K562 treated with DMSO at 1 percent for 4 hours (cell line): ENCODE measurements around the gene DEAF1. TPM values are rescaled to one million over a fixed set of nuclear protein-coding genes. Genes with fewer than 3 reads are reported as not detected.

Experiments used
- total RNA-seq: library from RNA; unstranded; fragments of 300-600 nt; gene quantifications from 2 replicates; pipeline ENCODE4 v1.2.3, GENCODE V29; 2022; ENCODE audit not compliant: insufficient read depth

Gene DEAF1, protein sequence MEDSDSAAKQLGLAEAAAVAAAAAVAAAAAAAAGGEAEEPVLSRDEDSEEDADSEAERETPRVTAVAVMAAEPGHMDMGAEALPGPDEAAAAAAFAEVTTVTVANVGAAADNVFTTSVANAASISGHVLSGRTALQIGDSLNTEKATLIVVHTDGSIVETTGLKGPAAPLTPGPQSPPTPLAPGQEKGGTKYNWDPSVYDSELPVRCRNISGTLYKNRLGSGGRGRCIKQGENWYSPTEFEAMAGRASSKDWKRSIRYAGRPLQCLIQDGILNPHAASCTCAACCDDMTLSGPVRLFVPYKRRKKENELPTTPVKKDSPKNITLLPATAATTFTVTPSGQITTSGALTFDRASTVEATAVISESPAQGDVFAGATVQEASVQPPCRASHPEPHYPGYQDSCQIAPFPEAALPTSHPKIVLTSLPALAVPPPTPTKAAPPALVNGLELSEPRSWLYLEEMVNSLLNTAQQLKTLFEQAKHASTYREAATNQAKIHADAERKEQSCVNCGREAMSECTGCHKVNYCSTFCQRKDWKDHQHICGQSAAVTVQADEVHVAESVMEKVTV
- 59.9 TPM in 2 replicates for total RNA-seq

DNA sequence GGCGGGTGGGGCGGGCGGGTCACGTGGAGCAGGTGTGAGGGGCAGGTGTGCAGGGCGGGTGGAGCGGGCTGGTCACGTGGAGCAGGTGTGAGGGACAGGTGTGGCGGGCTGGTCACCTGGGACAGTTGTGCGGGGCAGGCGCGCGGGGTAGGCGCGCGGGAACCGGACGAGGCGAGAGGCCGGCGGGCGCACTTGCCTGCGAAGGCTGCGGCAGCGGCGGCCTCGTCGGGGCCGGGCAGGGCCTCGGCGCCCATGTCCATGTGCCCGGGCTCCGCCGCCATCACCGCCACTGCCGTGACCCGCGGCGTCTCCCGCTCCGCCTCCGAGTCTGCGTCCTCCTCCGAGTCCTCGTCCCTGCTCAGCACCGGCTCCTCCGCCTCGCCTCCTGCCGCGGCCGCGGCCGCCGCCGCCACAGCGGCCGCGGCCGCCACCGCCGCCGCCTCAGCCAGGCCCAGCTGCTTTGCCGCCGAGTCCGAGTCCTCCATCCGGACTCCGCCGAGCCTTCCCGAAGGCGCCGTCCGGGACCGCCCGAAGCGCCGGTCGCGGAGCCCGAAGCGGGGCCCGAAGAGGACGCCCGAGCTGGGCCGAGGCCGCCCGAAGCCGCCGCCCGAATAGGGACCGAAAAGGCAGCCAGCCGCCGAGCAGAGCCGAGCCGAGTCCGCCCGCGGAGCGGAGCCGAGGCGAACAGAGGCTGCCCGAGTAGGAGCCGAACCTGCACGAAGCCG lies at the start of gene DEAF1:
Gene DEAF1, minus strand, starts transcription at position 660 of the 725 bp plus-strand sequence. Its CDS starts 175 bp downstream, at position 485.

DNA sequence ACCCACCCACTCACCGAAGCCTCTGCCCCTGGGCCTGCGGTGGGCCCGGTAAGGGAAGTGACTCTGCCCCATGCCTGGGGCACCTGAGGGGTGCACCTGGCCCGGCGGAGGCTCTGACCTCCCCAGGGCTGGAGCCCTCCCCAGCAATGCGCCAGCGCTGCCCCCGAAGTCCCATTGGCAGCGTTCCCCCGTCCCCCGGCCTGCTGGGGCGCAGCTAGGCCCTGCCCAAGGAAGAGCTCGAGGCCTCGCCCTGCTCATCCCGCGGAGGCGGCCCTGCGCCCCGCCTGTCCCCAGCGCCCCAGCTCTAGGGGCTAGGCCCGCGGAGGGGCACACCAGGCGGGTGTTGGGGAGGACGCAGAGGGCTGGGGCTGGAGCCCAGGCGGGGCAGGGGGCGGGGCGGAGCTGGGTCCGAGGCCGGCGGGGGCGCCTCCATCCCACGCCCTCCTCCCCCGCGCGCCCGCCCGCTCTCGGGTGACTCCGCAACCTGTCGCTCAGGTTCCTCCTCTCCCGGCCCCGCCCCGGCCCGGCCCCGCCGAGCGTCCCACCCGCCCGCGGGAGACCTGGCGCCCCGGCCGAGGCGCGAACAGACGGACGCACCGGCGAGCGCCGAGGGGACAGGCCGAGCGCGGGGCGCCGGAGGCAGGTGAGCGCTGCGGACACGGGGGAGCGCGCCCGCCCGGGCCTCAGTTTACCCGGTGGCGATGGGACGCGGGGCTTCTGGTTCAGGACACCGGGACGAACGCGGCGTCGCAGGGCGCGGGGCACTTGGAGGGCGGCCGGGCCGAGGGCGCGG lies 10.8 kb upstream of the DEAF1 start, which contains the start of gene EPS8L2:
Gene EPS8L2, plus strand, starts transcription at position 586 of the 793 bp plus-strand sequence. CDS start 3,177 bp downstream, outside the sequence.

DNA sequence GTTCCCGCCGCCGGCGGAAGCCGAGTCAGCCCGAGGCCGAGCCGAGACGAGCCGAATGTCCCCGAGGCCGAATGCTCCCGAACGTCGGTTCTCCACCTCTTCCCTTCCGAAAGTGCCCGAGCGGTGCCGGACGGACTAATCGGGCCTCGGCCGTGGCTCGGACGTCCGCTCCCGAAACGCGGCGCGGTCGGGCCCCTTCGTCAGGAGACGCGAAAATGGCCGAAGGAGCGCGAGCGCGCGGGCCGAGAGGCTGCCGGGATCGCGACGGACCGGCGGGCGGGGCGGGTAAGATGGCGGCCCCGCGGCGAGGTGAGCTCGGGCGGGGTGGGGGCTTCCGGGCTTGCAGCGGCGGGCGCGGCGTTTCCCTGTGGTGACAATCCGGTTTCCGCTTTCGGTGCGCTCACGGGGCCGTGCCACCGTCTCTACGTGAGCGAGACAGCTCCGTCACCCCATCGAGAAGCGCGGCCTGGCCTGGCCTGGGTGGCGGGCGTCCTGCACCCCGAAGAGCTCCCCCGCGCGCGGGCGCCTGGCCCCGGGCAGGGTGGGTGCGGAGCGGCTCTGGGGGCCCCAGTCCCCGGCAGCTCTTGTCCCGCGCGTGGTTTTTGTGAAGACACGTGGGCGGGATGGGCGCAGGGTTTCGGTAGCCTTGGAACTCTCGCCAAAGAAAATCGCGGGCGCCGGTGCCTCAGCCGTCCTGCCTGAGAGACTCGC lies 671 bp upstream of the DEAF1 start, which contains the start of gene TMEM80:
Gene TMEM80, plus strand, starts transcription at position 279 of the 711 bp plus-strand sequence. Its CDS starts 12 bp downstream, at position 291.

DNA sequence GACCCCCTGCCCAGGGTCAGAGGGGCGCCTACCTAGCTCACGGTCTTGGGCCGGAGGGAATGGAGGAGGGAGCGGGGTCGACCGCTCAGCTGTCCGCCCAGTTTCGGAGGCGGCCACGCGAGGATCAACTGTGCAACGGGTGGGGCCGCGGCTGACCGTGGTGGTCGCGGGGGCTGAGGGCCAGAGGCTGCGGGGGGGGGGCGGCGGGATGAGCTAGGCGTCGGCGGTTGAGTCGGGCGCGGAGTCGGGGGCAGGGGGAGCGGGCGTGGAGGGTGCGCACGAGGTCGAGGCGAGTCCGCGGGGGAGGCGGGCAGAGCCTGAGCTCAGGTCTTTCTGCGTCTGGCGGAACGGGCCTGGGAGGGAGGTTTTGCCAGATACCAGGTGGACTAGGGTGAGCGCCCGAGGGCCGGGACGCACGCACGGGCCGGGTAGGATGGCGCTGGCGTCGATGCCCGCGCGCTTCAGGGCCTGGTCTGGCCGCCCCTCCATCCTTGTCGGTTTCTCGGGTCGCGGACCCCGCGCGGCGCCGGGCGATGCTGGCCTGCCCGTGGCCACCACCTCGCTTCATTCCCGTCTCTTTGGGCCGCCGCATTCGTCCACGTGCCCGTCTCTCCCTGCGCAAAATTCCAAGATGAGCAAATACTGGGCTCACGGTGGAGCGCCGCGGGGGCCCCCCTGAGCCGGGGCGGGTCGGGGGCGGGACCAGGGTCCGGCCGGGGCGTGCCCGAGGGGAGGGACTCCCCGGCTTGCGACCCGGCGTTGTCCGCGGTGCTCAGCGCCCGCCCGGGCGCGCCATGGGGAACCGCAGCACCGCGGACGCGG lies 58.3 kb downstream of the DEAF1 start, which contains the start of gene DRD4:
Gene DRD4, plus strand, starts transcription at position 759 of the 822 bp plus-strand sequence. Its CDS starts 36 bp downstream, at position 795.

DNA sequence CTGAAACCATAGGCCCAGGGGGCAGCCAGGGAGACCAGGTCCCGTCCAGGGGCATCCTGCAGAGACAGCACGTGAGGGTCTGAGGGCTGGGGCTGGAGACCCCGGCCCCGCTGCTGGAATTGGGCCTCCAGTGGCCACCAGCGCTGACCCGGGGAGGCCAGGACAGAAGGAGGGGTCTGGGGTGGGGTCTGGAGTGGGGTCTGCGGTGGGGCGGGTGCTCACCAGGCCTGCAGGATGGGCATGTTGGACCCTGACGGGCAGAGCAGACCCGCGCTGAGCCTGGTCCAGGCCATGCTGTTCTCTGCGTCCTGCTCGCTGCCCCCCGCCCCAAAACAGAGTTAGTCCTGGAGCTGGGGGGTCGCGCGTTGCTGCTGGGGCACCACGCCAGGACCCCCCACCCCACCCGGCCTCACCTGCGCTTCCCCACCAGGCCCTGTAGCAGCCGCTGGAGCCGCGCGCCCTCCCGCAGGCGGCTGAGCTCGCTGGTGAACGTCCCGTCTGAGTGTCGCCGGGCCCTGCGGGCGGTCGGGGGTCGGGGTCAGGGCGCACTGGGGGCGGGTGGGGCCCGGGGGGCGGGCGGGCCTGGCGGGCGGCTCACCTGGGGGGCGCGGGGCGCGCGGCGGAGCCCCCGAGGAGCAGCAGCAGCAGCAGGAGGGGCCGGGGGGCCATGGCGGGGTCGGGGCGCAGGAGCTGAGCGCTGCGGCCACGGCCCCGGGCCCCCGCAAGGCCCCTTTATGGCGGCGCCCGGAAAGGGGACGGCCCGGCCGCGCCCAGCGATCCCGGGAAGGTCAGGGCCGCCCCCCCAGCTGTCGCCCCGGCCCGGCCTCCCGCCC lies 68.3 kb downstream of the DEAF1 start, which contains the start of gene SCT:
Gene SCT, minus strand, starts transcription at position 707 of the 833 bp plus-strand sequence. Its CDS starts 38 bp downstream, at position 669.

DNA sequence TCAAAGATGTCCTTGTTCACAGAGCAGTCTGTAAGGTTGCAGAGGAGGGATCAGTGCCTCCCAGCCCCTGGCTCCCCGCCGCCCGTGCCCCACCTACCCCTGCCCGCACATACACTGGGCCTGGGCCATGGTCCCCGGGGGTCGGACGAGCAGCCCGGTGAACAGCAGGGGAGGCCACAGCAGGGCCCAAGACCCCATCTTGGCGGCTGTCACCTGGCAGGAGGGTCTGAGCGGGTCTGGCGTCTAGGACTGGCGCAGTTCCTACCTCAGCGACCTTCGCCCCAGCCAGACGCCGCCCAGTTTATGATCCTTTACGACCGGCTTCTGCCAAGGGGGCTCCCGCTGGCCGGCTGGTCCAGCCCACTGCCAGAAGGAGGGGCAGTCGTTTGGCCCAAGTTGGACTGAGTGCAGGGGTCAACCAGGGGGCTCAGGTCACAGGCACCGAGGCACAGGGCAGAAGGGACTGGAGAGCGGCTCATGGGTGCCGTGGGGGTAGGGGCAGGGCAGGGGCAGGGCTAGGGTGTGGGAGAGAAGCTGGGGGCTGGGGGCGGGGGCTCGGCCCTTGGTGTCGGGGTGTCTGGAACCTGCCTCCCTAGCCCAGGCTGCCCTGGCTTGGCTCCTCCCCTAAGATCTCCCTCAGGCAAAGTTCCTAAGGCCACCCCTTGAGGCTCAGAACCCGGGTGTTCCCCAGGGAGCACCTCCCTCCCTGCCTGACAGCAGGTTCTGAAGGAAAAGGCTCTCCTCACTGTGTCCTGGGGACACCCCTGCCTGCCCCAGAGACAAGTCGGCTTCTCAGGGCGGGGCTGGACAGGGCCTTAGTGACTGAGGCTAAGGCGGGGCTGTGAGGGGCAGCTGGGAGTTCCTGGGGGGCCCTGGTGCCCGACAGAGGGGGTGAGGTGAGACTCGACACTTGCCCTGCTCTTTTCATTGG lies 70.1 kb downstream of the DEAF1 start, which contains the start of gene CDHR5:
Gene CDHR5, minus strand, starts transcription at position 251 of the 931 bp plus-strand sequence. Its CDS starts 53 bp downstream, at position 198.

DNA sequence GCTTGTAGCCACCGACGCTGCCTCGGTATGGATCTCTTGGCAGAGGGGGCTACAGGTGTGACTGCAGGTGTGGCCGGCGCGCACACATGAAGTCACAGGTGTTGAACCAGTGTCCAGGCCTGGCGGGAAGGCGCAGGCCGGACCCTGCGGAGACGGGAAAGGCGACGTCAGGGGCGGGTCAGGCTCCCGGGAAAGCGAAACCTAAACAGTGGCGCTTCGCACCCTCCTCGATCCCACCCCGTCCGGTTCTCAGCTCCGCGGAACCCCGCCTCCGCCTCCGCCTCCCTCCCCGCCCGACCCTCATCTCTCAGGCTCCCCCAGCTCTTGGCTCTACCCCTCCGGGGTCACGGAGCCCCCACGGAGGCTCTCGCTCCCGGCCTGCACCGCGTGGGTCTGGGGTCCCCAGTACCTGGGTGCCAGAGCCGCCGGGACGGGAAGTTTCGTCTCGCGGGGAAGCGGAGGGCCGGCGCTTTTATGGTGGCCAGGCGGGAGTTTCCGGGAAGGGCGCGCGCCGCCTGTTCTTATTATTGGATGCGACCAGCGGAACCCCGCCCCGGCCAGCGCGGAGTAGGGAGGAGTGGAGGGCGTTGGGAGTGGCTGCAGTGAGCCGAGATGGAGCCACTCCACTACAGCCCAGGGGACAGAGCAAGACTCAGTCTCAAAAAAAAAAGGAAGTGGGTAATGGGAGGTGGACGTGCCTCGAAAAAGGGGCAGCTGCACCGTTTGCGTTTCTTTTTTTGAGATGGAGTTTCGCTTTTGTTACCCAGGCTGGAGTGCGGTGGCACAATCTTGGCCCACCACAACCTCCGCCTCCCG lies 79.3 kb downstream of the DEAF1 start, which contains the start of gene IRF7:
Gene IRF7, minus strand, starts transcription at position 447 of the 816 bp plus-strand sequence. CDS start 586 bp downstream, outside the sequence.

Other genes starting within 250 kb of the DEAF1 start
- gene PTDSS2, start 244.9 kb downstream of the DEAF1 start, total RNA-seq = 45.6 and 53.9 TPM in 2 replicates
- gene RNH1, start 188.0 kb downstream of the DEAF1 start, total RNA-seq = 227 and 244 TPM in 2 replicates
- 34.8 and 44.7 TPM in 2 replicates for gene HRAS, start 159.6 kb downstream of the DEAF1 start, total RNA-seq
- gene LRRC56, start 157.7 kb downstream of the DEAF1 start, total RNA-seq = 2.4 and 3.2 TPM in 2 replicates
- 4.5 and 5.5 TPM in 2 replicates for gene LMNTD2, start 134.5 kb downstream of the DEAF1 start, total RNA-seq
- gene RASSF7, start 134.3 kb downstream of the DEAF1 start, total RNA-seq = 41.0 and 43.1 TPM in 2 replicates
- 11.7 and 15.2 TPM in 2 replicates for gene PHRF1, start 118.8 kb downstream of the DEAF1 start, total RNA-seq
- gene IRF7, start 79.3 kb downstream of the DEAF1 start, total RNA-seq = 31.7 and 39.7 TPM in 2 replicates
- not detected in 2 replicates for gene CDHR5, start 70.3 kb downstream of the DEAF1 start, total RNA-seq
- gene SCT, start 68.0 kb downstream of the DEAF1 start, total RNA-seq = not detected in 2 replicates
- gene DRD4, start 58.0 kb downstream of the DEAF1 start, total RNA-seq = 1.4 TPM in 1 of 2 replicates, not detected in the other
- 22.2 and 31.1 TPM in 2 replicates for gene TMEM80, start 594 bp upstream of the DEAF1 start, total RNA-seq
- gene EPS8L2, start 11.0 kb upstream of the DEAF1 start, total RNA-seq = 6.0 and 9.8 TPM in 2 replicates
- gene TALDO1, start 52.2 kb upstream of the DEAF1 start, total RNA-seq = 697 and 710 TPM in 2 replicates
- gene GATD1, start 82.3 kb upstream of the DEAF1 start, total RNA-seq = 42.0 and 45.9 TPM in 2 replicates
- 0.40 TPM in 1 of 2 replicates, not detected in the other for gene CEND1, start 94.9 kb upstream of the DEAF1 start, total RNA-seq
- gene SLC25A22, start 103.1 kb upstream of the DEAF1 start, total RNA-seq = 27.7 and 36.2 TPM in 2 replicates
- 19.8 and 23.6 TPM in 2 replicates for gene PIDD1, start 110.0 kb upstream of the DEAF1 start, total RNA-seq
- gene RPLP2, start 114.7 kb upstream of the DEAF1 start, total RNA-seq = 1,747 and 1,782 TPM in 2 replicates
- 126 and 160 TPM in 2 replicates for gene PNPLA2, start 123.7 kb upstream of the DEAF1 start, total RNA-seq
- gene CRACR2B, start 132.7 kb upstream of the DEAF1 start, total RNA-seq = 34.6 and 39.1 TPM in 2 replicates
- gene CD151, start 137.7 kb upstream of the DEAF1 start, total RNA-seq = 155 and 161 TPM in 2 replicates
- gene POLR2L, start 147.3 kb upstream of the DEAF1 start, total RNA-seq = 30.3 and 50.1 TPM in 2 replicates
- gene TSPAN4, start 147.6 kb upstream of the DEAF1 start, total RNA-seq = 21.7 and 23.7 TPM in 2 replicates
- gene CHID1, start 215.6 kb upstream of the DEAF1 start, total RNA-seq = 66.3 and 73.9 TPM in 2 replicates
- 36.8 TPM in 2 replicates for gene AP2A2, start 230.6 kb upstream of the DEAF1 start, total RNA-seq